Measurements from ENCODE around the gene KCNN1. TPM values are rescaled to one million over a fixed set of nuclear protein-coding genes. Genes with fewer than 3 reads are reported as not detected.
A peak's percentile ranks its signal among the peaks of the same experiment; 100 is the strongest.

Gene KCNN1
- total and polyA plus RNA-seq, 2 of the 4 experiments (the other 2 are of a cell fraction), result 0.09 TPM; not detected in 1

- TF ChIP-seq CTCF (conservative IDR thresholded peaks at IDR 0.05; ENCODE audit: low read depth, low read length) (peak; percentile 99), MAZ (IDR thresholded peaks at IDR 0.05; ENCODE audit: borderline replicate concordance, low read depth, low read length) (0 out of 2 replicates have a peak, but pooled peaks have one; percentile 19), CHD1 (IDR thresholded peaks at IDR 0.05; ENCODE audit: low read depth, low read length) (no peak)
These were observed 40.4 kb downstream of the KCNN1 start (continued) for GRCh38 chr19:18007044-18007916.

Measured in IMR-90 (cell line).